ENCODE results near the gene FAM163B. TPM values are rescaled to one million over a fixed set of nuclear protein-coding genes. Genes with fewer than 3 reads are reported as not detected.

Gene FAM163B
- total RNA-seq, 3 donors from 2014 or later (not counting 1 experiment from before 2014, with no cell fraction given), result not detected

- no peaks in the 10 kb centered on the region for H3K4me1 ChIP-seq (ENCODE audit: control insufficient read depth, insufficient read depth, low read length)
- TF ChIP-seq CTCF (IDR thresholded peaks at IDR 0.05), result no peak
- DNase-seq (no peak), ATAC-seq (no peak)
- H3K4me3 ChIP-seq (ENCODE audit: low read length), result no peak within 1 kb of the TSS
- Mint-ChIP-seq H3K4me1 (no peaks in the 10 kb centered on the region), H3K27ac (no peak within 1 kb of the TSS), H3K36me3 (no peaks in the 10 kb centered on the region), H3K4me3 (no peak within 1 kb of the TSS), H3K9me3 (no peaks in the 10 kb centered on the region), H3K27me3 (ENCODE audit: low read depth in 2 of 2) (peaks cover 0 to 7% of the 10 kb centered on the region in 2 donors)
- intact Hi-C loops (cut with micrococcal nuclease), result no loop called here
- no peaks in the 10 kb centered on the region for H3K36me3 ChIP-seq (ENCODE audit: control insufficient read depth, insufficient read depth, low read length)
- 91% methylated on average over 22 of the region's 24 CpGs for WGBS (ENCODE audit: insufficient coverage)
- H3K27ac ChIP-seq (ENCODE audit: low read length), result no peak within 1 kb of the TSS
- H3K9me3 ChIP-seq (ENCODE audit: control insufficient read depth, insufficient read depth, low read length), result no peaks in the 10 kb centered on the region
- H3K27me3 ChIP-seq (ENCODE audit: control insufficient read depth, insufficient read depth, low read length), result no peaks in the 10 kb centered on the region
Measured at GRCh38 chr9:133635533-133636531, 26.6 kb upstream of the FAM163B start, which contains the start of gene DBH. TSS of gene DBH (plus strand) at chr9:133636363. CDS start at chr9:133636372, 9 bp downstream.

GRCh38 chr9:133635098-133635497 is 25.9 kb upstream of the FAM163B start:
- no peak overlapping the region for H3K27ac Mint-ChIP-seq
- H3K27me3 Mint-ChIP-seq (ENCODE audit: low read depth in 2 of 2), result peaks cover 0 to 5% of the 10 kb centered on the region in 2 donors
- no peak overlapping the region for H3K27ac ChIP-seq (ENCODE audit: low read length)
- no peaks in the 10 kb centered on the region for H3K27me3 ChIP-seq (ENCODE audit: control insufficient read depth, insufficient read depth, low read length)
- no peaks in the 10 kb centered on the region for H3K4me1 Mint-ChIP-seq
- H3K9me3 ChIP-seq (ENCODE audit: control insufficient read depth, insufficient read depth, low read length), result no peaks in the 10 kb centered on the region
- intact Hi-C loops (cut with micrococcal nuclease), result no loop called here
- WGBS (ENCODE audit: insufficient coverage), result 69% methylated on average over 6 of the region's 6 CpGs
- no peaks in the 10 kb centered on the region for H3K36me3 ChIP-seq (ENCODE audit: control insufficient read depth, insufficient read depth, low read length)
- no peak for TF ChIP-seq CTCF (IDR thresholded peaks at IDR 0.05)
- no peaks in the 10 kb centered on the region for H3K9me3 Mint-ChIP-seq
- H3K4me3 ChIP-seq (ENCODE audit: low read length), result no peak overlapping the region
- H3K4me1 ChIP-seq (ENCODE audit: control insufficient read depth, insufficient read depth, low read length), result no peaks in the 10 kb centered on the region
- no peak for DNase-seq
- ATAC-seq, result no peak
- no peaks in the 10 kb centered on the region for H3K36me3 Mint-ChIP-seq
- H3K4me3 Mint-ChIP-seq, result no peak overlapping the region

GRCh38 chr9:133634081-133634691 is 25.0 kb upstream of the FAM163B start:
- 60% methylated on average over 24 of the region's 24 CpGs for WGBS (ENCODE audit: insufficient coverage)
- intact Hi-C loops (cut with micrococcal nuclease), result no loop called here
- Mint-ChIP-seq H3K36me3 (no peaks in the 10 kb centered on the region), H3K4me1 (no peaks in the 10 kb centered on the region), H3K27me3 (ENCODE audit: low read depth in 2 of 2) (peaks cover 0 to 5% of the 10 kb centered on the region in 2 donors), H3K4me3 (no peak overlapping the region), H3K9me3 (no peaks in the 10 kb centered on the region), H3K27ac (no peak overlapping the region)
- Histone ChIP-seq H3K4me3 (ENCODE audit: low read length) (no peak overlapping the region), H3K27me3 (ENCODE audit: control insufficient read depth, insufficient read depth, low read length) (no peaks in the 10 kb centered on the region), H3K27ac (ENCODE audit: low read length) (no peak overlapping the region), H3K36me3 (ENCODE audit: control insufficient read depth, insufficient read depth, low read length) (no peaks in the 10 kb centered on the region), H3K4me1 (ENCODE audit: control insufficient read depth, insufficient read depth, low read length) (no peaks in the 10 kb centered on the region), H3K9me3 (ENCODE audit: control insufficient read depth, insufficient read depth, low read length) (no peaks in the 10 kb centered on the region)
- no peak for TF ChIP-seq CTCF (IDR thresholded peaks at IDR 0.05)
- DNase-seq (no peak), ATAC-seq (no peak)
